Nephron (organoid): ENCODE data around the gene TCF4.

Experiments used
- H3K27ac Mint-ChIP-seq, 3 experiments: 2 replicates each; pipeline ENCODE4 v1.8.0; 2020; ENCODE audit warnings: mixed read lengths in 3 of 3, mild to moderate bottlenecking in 2 of 3, moderate library complexity in 1 of 3
- H3K27me3 Mint-ChIP-seq: 2 replicates; pipeline ENCODE4 v1.8.0; 2021; ENCODE audit warnings: low read depth, mild to moderate bottlenecking, moderate library complexity, mixed read lengths
- H3K36me3 Mint-ChIP-seq: 2 replicates; pipeline ENCODE4 v1.8.0; 2020; ENCODE audit warnings: low read depth, mixed read lengths
- H3K4me1 Mint-ChIP-seq: 2 replicates; pipeline ENCODE4 v1.8.0; 2020; ENCODE audit warnings: mixed read lengths
- H3K4me3 Mint-ChIP-seq, 3 experiments: 2 replicates each; pipeline ENCODE4 v1.8.0; 2020; ENCODE audit warnings: mild to moderate bottlenecking in 3 of 3, mixed read lengths in 3 of 3, moderate library complexity in 2 of 3
- H3K9me3 Mint-ChIP-seq: 2 replicates; pipeline ENCODE4 v1.8.0; 2020; ENCODE audit warnings: mixed read lengths
- TF ChIP-seq, protein P1 (sequence below), 3 experiments: fragments of 200-600 bp; sonication (generic); IDR thresholded peaks; one replicate each; pipeline ENCODE4 v1.5.0; 2021; ENCODE audit warnings: antibody characterized with exemption in 3 of 3; ENCODE audit not compliant: unreplicated experiment in 3 of 3

The TCF4 gene

DNA sequence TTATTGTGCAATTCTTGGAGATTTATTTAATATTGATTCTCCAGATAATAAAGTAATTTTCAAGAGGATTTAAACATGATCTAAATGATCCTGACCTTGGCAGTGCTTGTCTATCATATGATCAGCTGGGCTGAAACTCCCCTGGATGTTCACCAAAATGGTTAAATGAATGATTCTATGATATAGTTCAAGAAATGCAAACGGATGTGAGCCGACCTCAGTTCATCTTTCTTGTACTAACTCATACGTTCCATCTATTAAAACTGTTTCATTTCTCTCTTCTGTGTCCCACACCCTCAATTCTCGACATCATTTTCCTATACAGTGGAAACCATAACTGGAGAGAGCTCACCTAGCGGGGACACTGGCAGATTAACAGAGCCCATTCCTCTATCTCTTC is 347.0 kb downstream of the TCF4 start:
- no peaks in the 10 kb centered on the region for H3K9me3 Mint-ChIP-seq
- H3K36me3 Mint-ChIP-seq = peaks cover 26% of the 10 kb centered on the region
- H3K4me1 Mint-ChIP-seq = peaks cover 60% of the 10 kb centered on the region
- H3K27ac Mint-ChIP-seq = peak overlapping the region in 1 of 3 experiments; percentile 43
- no peaks in the 10 kb centered on the region for H3K27me3 Mint-ChIP-seq
- TF ChIP-seq, protein P1, sequence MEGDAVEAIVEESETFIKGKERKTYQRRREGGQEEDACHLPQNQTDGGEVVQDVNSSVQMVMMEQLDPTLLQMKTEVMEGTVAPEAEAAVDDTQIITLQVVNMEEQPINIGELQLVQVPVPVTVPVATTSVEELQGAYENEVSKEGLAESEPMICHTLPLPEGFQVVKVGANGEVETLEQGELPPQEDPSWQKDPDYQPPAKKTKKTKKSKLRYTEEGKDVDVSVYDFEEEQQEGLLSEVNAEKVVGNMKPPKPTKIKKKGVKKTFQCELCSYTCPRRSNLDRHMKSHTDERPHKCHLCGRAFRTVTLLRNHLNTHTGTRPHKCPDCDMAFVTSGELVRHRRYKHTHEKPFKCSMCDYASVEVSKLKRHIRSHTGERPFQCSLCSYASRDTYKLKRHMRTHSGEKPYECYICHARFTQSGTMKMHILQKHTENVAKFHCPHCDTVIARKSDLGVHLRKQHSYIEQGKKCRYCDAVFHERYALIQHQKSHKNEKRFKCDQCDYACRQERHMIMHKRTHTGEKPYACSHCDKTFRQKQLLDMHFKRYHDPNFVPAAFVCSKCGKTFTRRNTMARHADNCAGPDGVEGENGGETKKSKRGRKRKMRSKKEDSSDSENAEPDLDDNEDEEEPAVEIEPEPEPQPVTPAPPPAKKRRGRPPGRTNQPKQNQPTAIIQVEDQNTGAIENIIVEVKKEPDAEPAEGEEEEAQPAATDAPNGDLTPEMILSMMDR (IDR thresholded peaks at IDR 0.05; ENCODE audit: unreplicated experiment in 3 of 3) = no peak
- H3K4me3 Mint-ChIP-seq = no peak overlapping the region

DNA sequence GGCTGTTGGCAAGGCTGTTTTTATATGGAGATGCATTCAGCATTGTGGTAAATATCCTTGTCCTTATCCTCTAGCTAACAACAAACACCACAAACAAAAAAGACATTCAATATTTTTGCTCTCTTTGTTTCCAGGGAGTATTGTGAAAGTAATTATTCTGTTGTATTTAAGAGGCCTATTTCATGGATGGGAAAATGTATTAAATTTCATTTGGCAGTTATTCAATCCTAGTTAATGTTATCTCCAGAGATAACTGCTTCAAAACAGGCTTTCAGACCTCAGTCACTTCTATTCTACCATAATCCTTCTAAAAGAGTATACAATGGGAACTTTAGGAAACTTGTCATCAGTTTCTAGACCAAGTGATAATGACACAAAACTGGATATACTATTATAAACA is 348.3 kb downstream of the TCF4 start:
- Mint-ChIP-seq H3K4me3 (no peak overlapping the region), H3K27ac (peak overlapping the region in 2 of 3 experiments; percentile 24 to 43), H3K27me3 (no peaks in the 10 kb centered on the region), H3K4me1 (peaks cover 50% of the 10 kb centered on the region), H3K36me3 (peaks cover 24% of the 10 kb centered on the region), H3K9me3 (no peaks in the 10 kb centered on the region)
- TF ChIP-seq, protein P1 (IDR thresholded peaks at IDR 0.05; ENCODE audit: unreplicated experiment in 3 of 3) = no peak

DNA sequence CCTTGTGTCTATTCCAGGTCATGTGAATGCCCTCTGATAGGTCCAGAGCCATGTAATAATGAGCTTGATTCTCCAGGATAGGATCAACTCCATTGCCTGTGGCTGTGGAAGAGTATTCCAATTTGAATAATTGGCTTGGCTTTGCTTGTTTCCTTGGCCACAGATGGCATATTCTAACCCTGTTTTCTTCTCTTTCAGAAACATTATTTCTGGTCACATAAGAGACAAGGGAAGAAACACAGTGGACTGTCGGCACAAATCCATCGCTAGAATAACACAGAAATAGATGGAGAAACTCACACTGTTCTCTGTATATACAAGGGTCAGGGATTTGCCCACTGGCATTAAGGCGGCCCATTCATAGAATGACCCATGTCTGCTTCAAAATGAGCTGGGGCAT is 350.3 kb downstream of the TCF4 start:
- no peak overlapping the region for H3K4me3 Mint-ChIP-seq
- peaks cover 32% of the 10 kb centered on the region for H3K36me3 Mint-ChIP-seq

DNA sequence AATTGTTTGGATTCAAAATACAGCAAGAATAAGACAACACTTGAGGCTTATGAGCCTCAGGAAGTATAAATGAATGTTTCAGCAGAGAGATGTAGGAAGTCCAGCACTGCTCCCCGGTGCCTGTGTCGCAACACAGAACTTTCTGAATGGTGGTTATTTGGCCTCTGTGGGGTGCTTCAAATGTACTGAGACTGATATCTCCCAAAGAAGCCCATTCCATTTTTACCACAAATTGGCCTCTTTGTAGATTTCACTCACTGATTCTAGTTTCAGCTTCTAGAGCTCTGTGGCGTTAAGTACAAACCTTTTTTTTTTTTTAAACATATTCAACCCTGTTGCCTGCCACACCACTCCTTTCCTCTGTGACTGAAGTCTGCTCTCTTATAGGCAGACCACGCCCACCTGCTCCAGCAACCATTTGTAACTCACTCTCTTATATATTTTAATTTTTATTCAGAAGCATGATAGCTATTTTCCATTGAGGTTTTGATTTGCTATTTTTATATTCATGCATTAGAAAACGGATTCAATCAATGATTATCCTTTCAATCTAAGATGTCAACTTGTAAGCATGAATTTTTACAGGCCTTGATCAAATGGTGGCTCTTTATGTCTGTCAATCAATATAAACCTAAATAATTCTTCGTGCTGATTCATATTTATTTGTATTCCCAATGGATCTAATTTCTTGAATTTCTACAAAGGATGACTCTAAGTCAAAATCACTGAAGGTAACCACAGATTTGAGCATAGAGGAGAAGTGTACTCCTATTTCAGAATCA is 351.7 kb downstream of the TCF4 start:
- H3K36me3 Mint-ChIP-seq = peaks cover 37% of the 10 kb centered on the region
- H3K9me3 Mint-ChIP-seq = no peaks in the 10 kb centered on the region
- TF ChIP-seq, protein P1 (IDR thresholded peaks at IDR 0.05; ENCODE audit: unreplicated experiment in 3 of 3) = no peak
- H3K4me3 Mint-ChIP-seq = no peak overlapping the region
- H3K4me1 Mint-ChIP-seq = peaks cover 29% of the 10 kb centered on the region
- no peak overlapping the region for H3K27ac Mint-ChIP-seq
- no peaks in the 10 kb centered on the region for H3K27me3 Mint-ChIP-seq

More for the DNA sequence above, 350.3 kb downstream of the TCF4 start:
- H3K4me1 Mint-ChIP-seq = peaks cover 35% of the 10 kb centered on the region
- TF ChIP-seq, protein P1 (IDR thresholded peaks at IDR 0.05; ENCODE audit: unreplicated experiment in 3 of 3) = no peak
- no peaks in the 10 kb centered on the region for H3K27me3 Mint-ChIP-seq
- no peaks in the 10 kb centered on the region for H3K9me3 Mint-ChIP-seq
- H3K27ac Mint-ChIP-seq = no peak overlapping the region

DNA sequence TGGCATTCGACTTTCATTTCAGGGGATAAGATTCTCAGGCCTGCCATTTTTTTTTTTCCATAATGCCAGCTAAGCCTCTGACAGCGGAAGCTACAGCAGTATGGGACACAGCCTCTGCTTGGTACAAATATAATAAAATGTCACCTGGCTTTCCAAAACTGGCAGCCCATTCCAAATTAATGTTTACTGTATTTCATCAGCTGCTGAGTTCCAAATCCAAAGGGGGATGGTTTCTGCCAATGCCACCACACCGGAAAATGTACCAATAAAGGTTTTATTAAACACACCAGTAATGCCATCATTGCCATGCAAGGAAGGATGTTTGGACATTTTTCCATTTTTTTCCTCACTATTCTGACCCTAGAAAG is 352.9 kb downstream of the TCF4 start:
- TF ChIP-seq, protein P1 (IDR thresholded peaks at IDR 0.05; ENCODE audit: unreplicated experiment in 3 of 3) = no peak
- no peaks in the 10 kb centered on the region for H3K27me3 Mint-ChIP-seq
- peak overlapping the region in 1 of 3 experiments; percentile 5 for H3K27ac Mint-ChIP-seq
- no peaks in the 10 kb centered on the region for H3K9me3 Mint-ChIP-seq
- peaks cover 37% of the 10 kb centered on the region for H3K36me3 Mint-ChIP-seq
- H3K4me3 Mint-ChIP-seq = no peak overlapping the region
- H3K4me1 Mint-ChIP-seq = peaks cover 16% of the 10 kb centered on the region
